ENCODE results near the gene GTF2B. TPM values are rescaled to one million over a fixed set of nuclear protein-coding genes. Genes with fewer than 3 reads are reported as not detected.
"Not testable (repeated sequence)": the region's sequence is repeated elsewhere in the genome, so short reads cannot be mapped to it uniquely, and the experiment has no call there.

GTF2B gene
- polyA plus RNA-seq, 4 donors = 23.1 to 44.6 (median 37.5) TPM

DNA sequence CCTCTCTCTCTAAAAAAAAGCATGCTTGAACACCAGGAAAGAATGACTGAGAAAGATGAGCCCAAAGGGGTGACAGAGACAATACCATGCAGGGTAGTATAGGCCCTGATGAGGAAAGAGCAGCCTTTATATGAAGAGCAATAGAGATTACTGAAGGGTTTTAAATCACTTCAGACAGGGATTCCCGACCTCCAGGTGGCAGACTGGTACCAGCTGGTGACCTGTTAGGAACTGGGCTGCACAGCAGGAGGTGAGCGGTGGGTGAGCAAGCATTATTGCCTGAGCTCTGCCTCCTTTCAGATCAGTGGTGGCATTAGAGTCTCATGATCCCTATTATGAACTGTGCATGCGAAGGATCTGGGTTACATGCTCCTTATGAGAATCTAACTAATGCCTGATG lies 30.8 kb upstream of the GTF2B start:
- Histone ChIP-seq H3K27ac (ENCODE audit: low read depth in 1 of 3, low read length in 2 of 3) (no peak overlapping the region), H3K4me3 (ENCODE audit: low read depth in 1 of 3, low read length in 3 of 3) (no peak overlapping the region), H3K9me3 (ENCODE audit: control insufficient read depth in 2 of 2, insufficient read depth in 1 of 2, low read depth in 1 of 2, low read length in 1 of 2) (peaks cover 0 to 33% of the 10 kb centered on the region in 2 donors), H3K36me3 (ENCODE audit: control insufficient read depth in 3 of 3, insufficient read depth in 2 of 3, low read depth in 1 of 3, low read length in 3 of 3) (peaks cover 8 to 39% (median 14%) of the 10 kb centered on the region in 3 donors), H3K4me1 (ENCODE audit: control insufficient read depth in 3 of 3, insufficient read depth in 2 of 3, low read depth in 1 of 3, low read length in 2 of 3) (peaks cover 0 to 2% (median 0%) of the 10 kb centered on the region in 3 donors), H3K27me3 (ENCODE audit: control insufficient read depth in 3 of 3, insufficient read depth in 3 of 3, low read length in 3 of 3) (no peaks in the 10 kb centered on the region)
- DNase-seq = no peak
- WGBS, 3 donors = 86 to 89% (median 88%) methylated on average over 3 of the region's 3 CpGs
- FAIRE-seq = no peak

GRCh38 chr1:88920845-88921244 lies 29.5 kb upstream of the GTF2B start:
- FAIRE-seq (no peak), DNase-seq (peak in 1 of 2 donors; percentile 5)
- Histone ChIP-seq H3K4me3 (ENCODE audit: low read depth in 1 of 3, low read length in 3 of 3) (no peak overlapping the region), H3K36me3 (ENCODE audit: control insufficient read depth in 3 of 3, insufficient read depth in 2 of 3, low read depth in 1 of 3, low read length in 3 of 3) (peaks cover 8 to 39% (median 14%) of the 10 kb centered on the region in 3 donors), H3K9me3 (ENCODE audit: control insufficient read depth in 2 of 2, insufficient read depth in 1 of 2, low read depth in 1 of 2, low read length in 1 of 2) (peaks cover 0 to 34% of the 10 kb centered on the region in 2 donors), H3K27me3 (ENCODE audit: control insufficient read depth in 3 of 3, insufficient read depth in 3 of 3, low read length in 3 of 3) (no peaks in the 10 kb centered on the region), H3K27ac (ENCODE audit: low read depth in 1 of 3, low read length in 2 of 3) (no peak overlapping the region), H3K4me1 (ENCODE audit: control insufficient read depth in 3 of 3, insufficient read depth in 2 of 3, low read depth in 1 of 3, low read length in 2 of 3) (peaks cover 0 to 2% (median 0%) of the 10 kb centered on the region in 3 donors)
- WGBS, 3 donors = 100% methylated on average over 1 of the region's 1 CpG

- FAIRE-seq (no peak), DNase-seq (no peak)
- Histone ChIP-seq H3K36me3 (ENCODE audit: control insufficient read depth in 3 of 3, insufficient read depth in 2 of 3, low read depth in 1 of 3, low read length in 3 of 3) (peaks cover 2 to 23% (median 5%) of the 10 kb centered on the region in 3 donors), H3K27me3 (ENCODE audit: control insufficient read depth in 3 of 3, insufficient read depth in 3 of 3, low read length in 3 of 3) (no peaks in the 10 kb centered on the region), H3K4me3 (ENCODE audit: low read depth in 1 of 3, low read length in 3 of 3) (no peak overlapping the region), H3K4me1 (ENCODE audit: control insufficient read depth in 3 of 3, insufficient read depth in 2 of 3, low read depth in 1 of 3, low read length in 2 of 3) (peaks cover 0 to 2% (median 0%) of the 10 kb centered on the region in 3 donors), H3K9me3 (ENCODE audit: control insufficient read depth in 2 of 2, insufficient read depth in 1 of 2, low read depth in 1 of 2, low read length in 1 of 2) (peaks cover 0 to 27% of the 10 kb centered on the region in 2 donors), H3K27ac (ENCODE audit: low read depth in 1 of 3, low read length in 2 of 3) (no peak overlapping the region)
- WGBS, 3 donors = 95 to 98% (median 98%) methylated on average over 3 of the region's 3 CpGs
Observed at GRCh38 chr1:88917321-88918025, 26.1 kb upstream of the GTF2B start.

DNA sequence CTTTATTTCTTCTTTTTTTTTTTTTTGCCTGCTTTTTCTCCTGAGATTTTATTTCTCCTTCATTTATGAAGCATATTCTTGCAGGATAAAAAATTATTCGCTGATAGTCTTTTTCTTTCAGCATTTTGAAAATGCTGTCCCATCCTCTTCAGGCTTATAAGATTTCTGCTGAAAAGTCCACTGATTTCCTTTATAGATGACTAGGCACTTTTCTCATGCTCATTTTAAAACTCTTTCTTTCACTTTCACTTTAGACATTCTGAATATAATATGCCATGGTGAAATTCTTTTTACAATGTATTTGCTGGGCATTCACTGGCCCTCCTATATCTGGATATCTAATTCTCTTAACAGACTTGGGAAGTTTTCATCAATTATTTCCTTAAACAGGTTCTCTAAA lies 25.5 kb upstream of the GTF2B start:
- DNase-seq = no peak
- H3K27ac ChIP-seq (ENCODE audit: low read depth in 1 of 3, low read length in 2 of 3) = no peak overlapping the region
- FAIRE-seq = no peak
- H3K9me3 ChIP-seq (ENCODE audit: control insufficient read depth in 2 of 2, insufficient read depth in 1 of 2, low read depth in 1 of 2, low read length in 1 of 2) = peaks cover 0 to 27% of the 10 kb centered on the region in 2 donors
- WGBS, 3 donors = 67 to 100% (median 75%) methylated on average over 1 of the region's 1 CpG
- H3K4me3 ChIP-seq (ENCODE audit: low read depth in 1 of 3, low read length in 3 of 3) = no peak overlapping the region
- H3K4me1 ChIP-seq (ENCODE audit: control insufficient read depth in 3 of 3, insufficient read depth in 2 of 3, low read depth in 1 of 3, low read length in 2 of 3) = peaks cover 0 to 2% (median 0%) of the 10 kb centered on the region in 3 donors
- H3K36me3 ChIP-seq (ENCODE audit: control insufficient read depth in 3 of 3, insufficient read depth in 2 of 3, low read depth in 1 of 3, low read length in 3 of 3) = peaks cover 2 to 21% (median 5%) of the 10 kb centered on the region in 3 donors
- H3K27me3 ChIP-seq (ENCODE audit: control insufficient read depth in 3 of 3, insufficient read depth in 3 of 3, low read length in 3 of 3) = no peaks in the 10 kb centered on the region

- H3K9me3 ChIP-seq (ENCODE audit: control insufficient read depth in 2 of 2, insufficient read depth in 1 of 2, low read depth in 1 of 2, low read length in 1 of 2); H3K4me3 ChIP-seq (ENCODE audit: low read depth in 1 of 3, low read length in 3 of 3); H3K36me3 ChIP-seq (ENCODE audit: control insufficient read depth in 3 of 3, insufficient read depth in 2 of 3, low read depth in 1 of 3, low read length in 3 of 3); FAIRE-seq; DNase-seq; H3K27me3 ChIP-seq (ENCODE audit: control insufficient read depth in 3 of 3, insufficient read depth in 3 of 3, low read length in 3 of 3); H3K27ac ChIP-seq (ENCODE audit: low read depth in 1 of 3, low read length in 2 of 3); H3K4me1 ChIP-seq (ENCODE audit: control insufficient read depth in 3 of 3, insufficient read depth in 2 of 3, low read depth in 1 of 3, low read length in 2 of 3): not testable (repeated sequence)
- WGBS, 3 donors = 88 to 97% (median 94%) methylated on average over 9 of the region's 9 CpGs
Observed at GRCh38 chr1:88911800-88912199, 20.4 kb upstream of the GTF2B start.

GRCh38 chr1:88911161-88911560 lies 19.8 kb upstream of the GTF2B start:
- no peak overlapping the region for H3K4me3 ChIP-seq (ENCODE audit: low read depth in 1 of 3, low read length in 3 of 3)
- H3K27ac ChIP-seq (ENCODE audit: low read depth in 1 of 3, low read length in 2 of 3) = no peak overlapping the region
- no peaks in the 10 kb centered on the region for H3K36me3 ChIP-seq (ENCODE audit: control insufficient read depth in 3 of 3, insufficient read depth in 2 of 3, low read depth in 1 of 3, low read length in 3 of 3)
- peaks cover 0 to 3% of the 10 kb centered on the region in 2 donors for H3K9me3 ChIP-seq (ENCODE audit: control insufficient read depth in 2 of 2, insufficient read depth in 1 of 2, low read depth in 1 of 2, low read length in 1 of 2)
- H3K4me1 ChIP-seq (ENCODE audit: control insufficient read depth in 3 of 3, insufficient read depth in 2 of 3, low read depth in 1 of 3, low read length in 2 of 3) = no peaks in the 10 kb centered on the region
- 75 to 87% (median 82%) methylated on average over 9 of the region's 9 CpGs for WGBS, 3 donors
- DNase-seq = no peak
- H3K27me3 ChIP-seq (ENCODE audit: control insufficient read depth in 3 of 3, insufficient read depth in 3 of 3, low read length in 3 of 3) = no peaks in the 10 kb centered on the region
- no peak for FAIRE-seq

- no peak for DNase-seq
- Histone ChIP-seq H3K4me1 (ENCODE audit: control insufficient read depth in 3 of 3, insufficient read depth in 2 of 3, low read depth in 1 of 3, low read length in 2 of 3) (no peaks in the 10 kb centered on the region), H3K9me3 (ENCODE audit: control insufficient read depth in 2 of 2, insufficient read depth in 1 of 2, low read depth in 1 of 2, low read length in 1 of 2) (peaks cover 0 to 3% of the 10 kb centered on the region in 2 donors), H3K27me3 (ENCODE audit: control insufficient read depth in 3 of 3, insufficient read depth in 3 of 3, low read length in 3 of 3) (no peaks in the 10 kb centered on the region), H3K4me3 (ENCODE audit: low read depth in 1 of 3, low read length in 3 of 3) (no peak overlapping the region), H3K36me3 (ENCODE audit: control insufficient read depth in 3 of 3, insufficient read depth in 2 of 3, low read depth in 1 of 3, low read length in 3 of 3) (no peaks in the 10 kb centered on the region), H3K27ac (ENCODE audit: low read depth in 1 of 3, low read length in 2 of 3) (no peak overlapping the region)
- 93 to 96% (median 93%) methylated on average over 1 of the region's 1 CpG for WGBS, 3 donors
- FAIRE-seq = no peak
Observed at GRCh38 chr1:88910401-88910800, 19.0 kb upstream of the GTF2B start.

DNA sequence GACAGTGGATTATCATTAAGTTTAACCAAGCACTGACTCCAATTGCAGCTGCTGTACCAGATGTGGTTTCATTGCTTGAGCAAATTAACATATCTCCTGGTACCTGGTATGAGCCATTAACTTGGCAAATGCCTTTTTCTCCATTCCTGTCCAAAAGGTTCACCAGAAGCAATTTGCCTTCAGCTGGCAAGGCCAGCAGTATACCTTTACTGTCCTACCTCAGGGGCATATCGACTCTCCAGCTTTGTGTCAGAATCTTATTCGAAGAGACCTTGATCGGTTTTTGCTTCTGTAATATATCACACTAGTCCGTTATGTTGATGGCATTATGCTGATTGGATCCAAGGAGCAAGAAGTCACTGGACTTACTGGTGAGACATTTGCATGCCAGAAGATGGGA lies 9.5 kb upstream of the GTF2B start:
- H3K9me3 ChIP-seq (ENCODE audit: control insufficient read depth in 2 of 2, insufficient read depth in 1 of 2, low read depth in 1 of 2, low read length in 1 of 2) = no peaks in the 10 kb centered on the region
- H3K27me3 ChIP-seq (ENCODE audit: control insufficient read depth in 3 of 3, insufficient read depth in 3 of 3, low read length in 3 of 3) = no peaks in the 10 kb centered on the region
- DNase-seq (no peak), FAIRE-seq (no peak)
- H3K36me3 ChIP-seq (ENCODE audit: control insufficient read depth in 3 of 3, insufficient read depth in 2 of 3, low read depth in 1 of 3, low read length in 3 of 3) = no peaks in the 10 kb centered on the region
- H3K27ac ChIP-seq (ENCODE audit: low read depth in 1 of 3, low read length in 2 of 3) = no peak overlapping the region
- no peaks in the 10 kb centered on the region for H3K4me1 ChIP-seq (ENCODE audit: control insufficient read depth in 3 of 3, insufficient read depth in 2 of 3, low read depth in 1 of 3, low read length in 2 of 3)
- WGBS, 3 donors = 92 to 96% (median 93%) methylated on average over 4 of the region's 4 CpGs
- no peak overlapping the region for H3K4me3 ChIP-seq (ENCODE audit: low read depth in 1 of 3, low read length in 3 of 3)
